Endothelial cell of umbilical vein (primary cell): ENCODE data around the gene DAPK2. TPM values are rescaled to one million over a fixed set of nuclear protein-coding genes. Genes with fewer than 3 reads are reported as not detected.

ENCODE experiments used
- BruUV-seq: library from RNA; stranded (reverse); fragments of 400-500 nt; replicated peaks from 2 replicates; lab custom pipeline; 2021; lab: Mats Ljungman, UMichigan
- CTCF ChIA-PET: fragments of 300-600, 350-600 bp; sonication (Branson Sonifier 250); formaldehyde crosslinking; loops from one replicate; lab custom pipeline; 2021; ENCODE audit warnings: antibody characterized with exemption, inconsistent platforms; lab: Charles Lee
- POLR2A ChIA-PET: fragments of 300-600, 350-600 bp; sonication (Branson Sonifier 250); formaldehyde crosslinking; loops from one replicate; lab custom pipeline; 2021; ENCODE audit warnings: antibody characterized with exemption, inconsistent platforms; lab: Charles Lee
- DNase-seq: peaks from one replicate; pipeline ENCODE4 v3.0.0-alpha.2; 2011; ENCODE audit warnings: low read depth, low spot score
- FAIRE-seq: peaks from 2 replicates; lab custom pipeline; 2011; peaks lifted over from hg19 to GRCh38; lab: Jason Lieb, UNC
- H2AFZ ChIP-seq: 2 replicates; pipeline ENCODE4 v1.6.0; 2012; ENCODE audit warnings: low read depth, low read length, control low read depth, inconsistent platforms
- H3K27ac ChIP-seq: 2 replicates; pipeline ENCODE4 v1.5.1; 2011; ENCODE audit warnings: low read depth, mild to moderate bottlenecking, control low read depth, low read length, moderate library complexity; ENCODE audit not compliant: insufficient read depth
- H3K27me3 ChIP-seq, 2 experiments: 2 replicates each; pipeline versions ENCODE4 v1.6.0 to v1.6.1; 2011; ENCODE audit warnings: low read length in 2 of 2, mixed read lengths in 1 of 2; ENCODE audit not compliant: control insufficient read depth in 2 of 2, insufficient read depth in 2 of 2
- H3K36me3 ChIP-seq, 2 experiments: 2 replicates in 1 of 2; 3 replicates in 1 of 2; pipeline ENCODE4 v1.5.1; 2011; ENCODE audit warnings: low read length in 2 of 2, mild to moderate bottlenecking in 1 of 2, moderate library complexity in 1 of 2; ENCODE audit not compliant: control insufficient read depth in 2 of 2, insufficient read depth in 2 of 2; ENCODE audit errors: extremely low read depth in 1 of 2
- H3K4me1 ChIP-seq: 3 replicates; pipeline ENCODE4 v1.5.1; 2011; ENCODE audit warnings: mild to moderate bottlenecking, low read length; ENCODE audit not compliant: control insufficient read depth, insufficient read depth; ENCODE audit errors: extremely low read depth
- H3K4me2 ChIP-seq: 2 replicates; pipeline ENCODE4 v1.6.1; 2011; ENCODE audit warnings: low read length, control low read depth, mixed read lengths; ENCODE audit not compliant: insufficient read depth
- H3K4me3 ChIP-seq, 3 experiments: fragments of 200-600 bp in 1 of 3; sonication (generic), shearing (Covaris generic) in 1 of 3; replicated peaks in 1 of 3; 2 replicates each; pipeline ENCODE4 v1.5.1; 2011 to 2016; ENCODE audit warnings: control low read depth in 3 of 3, low read length in 3 of 3, mild to moderate bottlenecking in 2 of 3, inconsistent platforms in 1 of 3, low read depth in 1 of 3, moderate library complexity in 1 of 3; ENCODE audit not compliant: insufficient read depth in 1 of 3
- H3K79me2 ChIP-seq: 2 replicates; pipeline ENCODE4 v1.6.0; 2012; ENCODE audit warnings: low read length, inconsistent platforms; ENCODE audit not compliant: control insufficient read depth, insufficient read depth
- H3K9ac ChIP-seq: replicated peaks from 2 replicates; pipeline ENCODE3; 2011; ENCODE audit warnings: low read length, control low read depth; ENCODE audit not compliant: insufficient read depth; ENCODE audit errors: extremely low read depth
- H3K9me1 ChIP-seq: replicated peaks from 3 replicates; pipeline ENCODE4 v1.6.0; 2011; ENCODE audit warnings: mild to moderate bottlenecking, low read length; ENCODE audit not compliant: control insufficient read depth, insufficient read depth; ENCODE audit errors: extremely low read depth
- H3K9me3 ChIP-seq: replicated peaks from 2 replicates; pipeline ENCODE4 v1.5.1; 2012; ENCODE audit warnings: low read length, inconsistent platforms; ENCODE audit not compliant: control insufficient read depth, insufficient read depth
- H4K20me1 ChIP-seq: replicated peaks from 2 replicates; pipeline ENCODE3; 2011; ENCODE audit warnings: mild to moderate bottlenecking, low read length; ENCODE audit not compliant: control insufficient read depth, insufficient read depth; ENCODE audit errors: extremely low read depth
- EZH2 ChIP-seq: IDR thresholded peaks from 2 replicates; pipeline ENCODE4 v1.6.1; 2012; ENCODE audit warnings: borderline replicate concordance, low read depth, mild to moderate bottlenecking, moderate library complexity, low read length, inconsistent platforms; ENCODE audit not compliant: severe bottlenecking
- FOS ChIP-seq: IDR thresholded peaks from 2 replicates; pipeline ENCODE4 v1.6.1; 2011; ENCODE audit warnings: mild to moderate bottlenecking, low read length, moderate library complexity, borderline replicate concordance; ENCODE audit not compliant: insufficient read depth
- GATA2 ChIP-seq: IDR thresholded peaks from 2 replicates; pipeline ENCODE4 v1.7.0; 2011; ENCODE audit warnings: low read depth, mild to moderate bottlenecking, moderate library complexity, mixed read lengths, low read length; ENCODE audit not compliant: insufficient read length, insufficient read depth
- JUN ChIP-seq: IDR thresholded peaks from 2 replicates; pipeline ENCODE4 v1.6.1; 2011; ENCODE audit warnings: borderline replicate concordance, low read depth; ENCODE audit not compliant: insufficient read length, insufficient read depth
- MYC ChIP-seq: IDR thresholded peaks from one replicate; pipeline ENCODE4 v1.6.1; 2011; ENCODE audit warnings: mild to moderate bottlenecking, low read depth, low read length
- POLR2A ChIP-seq: IDR thresholded peaks from 2 replicates; pipeline ENCODE4 v1.6.1; 2012; ENCODE audit warnings: low read depth, mild to moderate bottlenecking, control low read depth, low read length
- POLR2AphosphoS5 ChIP-seq: IDR thresholded peaks from 2 replicates; pipeline ENCODE4 v1.6.1; 2012; ENCODE audit warnings: low read depth, mild to moderate bottlenecking, control low read depth, low read length, moderate library complexity; ENCODE audit not compliant: insufficient read depth
- dilution Hi-C: fragments of 300-500 bp; cut with MboI; formaldehyde crosslinking; loops from one replicate; pipeline ENCODE4 v1.15.0; 2019; ENCODE audit warnings: low sequenced_read_pairs; ENCODE audit not compliant: extremely low pct_ligation_motif_present
- intact Hi-C: fragments of 100-400 bp; cut with micrococcal nuclease; formaldehyde crosslinking; loops from one replicate; pipeline ENCODE4 v1.10.0; 2022
- polyA plus RNA-seq, 4 experiments: library from polyadenylated mRNA; depleted of rRNA in 3 of 4; stranded (reverse) in 3 of 4; unstranded in 1 of 4; fragments of >200 nt; gene quantifications; 2 replicates each; pipeline versions ENCODE4 v1.2.1 to v1.2.3, GENCODE V29; 2011 to 2012; ENCODE audit warnings: missing spikeins in 1 of 4
- total RNA-seq: library from RNA; stranded (reverse); gene quantifications from 2 replicates; pipeline ENCODE4 v1.2.3, GENCODE V29; 2021
- TF ChIP-seq, protein P1 (sequence below), 2 donors: IDR thresholded peaks; 1 replicate in 1 of 2; 2 replicates in 1 of 2; pipeline ENCODE4 v1.5.1; 2011; ENCODE audit warnings: low read length in 2 of 2, mild to moderate bottlenecking in 2 of 2, moderate library complexity in 2 of 2, control low read depth in 1 of 2, inconsistent platforms in 1 of 2, low read depth in 1 of 2; ENCODE audit not compliant: insufficient read depth in 1 of 2; ENCODE audit errors: extremely low read depth in 1 of 2
- TF ChIP-seq, protein P2 (sequence below): IDR thresholded peaks from 2 replicates; pipeline ENCODE4 v1.6.1; 2011; ENCODE audit not compliant: insufficient read depth, insufficient read length

The DAPK2 gene
- total and polyA plus RNA-seq, 2 donors (not counting 3 experiments of a cell fraction or from before 2014, with no cell fraction given) = 2.8 to 6.7 TPM

DNA sequence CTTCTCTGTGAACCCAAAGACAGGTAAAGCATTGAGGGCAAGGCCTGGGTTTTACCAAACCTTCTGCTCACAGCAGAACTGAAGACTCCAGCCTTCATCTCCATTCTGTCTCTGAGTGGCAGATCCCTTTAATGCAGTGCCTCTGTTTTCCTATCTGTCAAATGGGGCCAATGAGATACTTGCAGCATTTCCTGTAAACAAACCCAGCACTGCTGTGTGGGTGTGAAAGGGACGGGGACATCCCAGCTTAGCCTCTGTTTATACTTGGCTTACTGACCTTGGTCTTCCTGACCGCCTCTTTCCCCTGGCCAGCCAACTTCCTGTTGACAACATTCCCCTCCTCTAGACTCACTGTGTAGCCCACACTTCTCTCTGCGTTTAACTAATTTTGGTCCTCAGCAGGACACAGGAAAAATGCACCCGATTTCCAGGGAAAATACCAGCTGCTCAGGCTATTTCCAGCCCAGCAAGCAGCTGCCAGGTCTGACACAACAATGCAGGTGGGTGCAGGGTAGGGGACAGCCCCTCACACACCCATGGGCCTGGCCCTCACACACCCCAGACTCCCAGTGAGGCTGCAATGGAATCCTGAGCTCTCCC lies 106.7 kb downstream of the DAPK2 start:
- peak; percentile 100 for FAIRE-seq
- CTCF ChIA-PET = interaction anchor here (0.8 to 1.7 kb wide), 4 partner anchors 102 to 188 kb away, joined by 3 to 5 read pairs (median 4); partner anchors contain the start of gene DAPK2
- Histone ChIP-seq H3K36me3 (no peaks in the 10 kb centered on the region), H3K79me2 (no peaks in the 10 kb centered on the region), H3K9ac (peak overlapping the region; percentile 22), H3K4me2 (peak overlapping the region; percentile 26), H3K27ac (peak overlapping the region; percentile 73), H3K4me3 (no peak overlapping the region), H4K20me1 (no peaks in the 10 kb centered on the region), H3K4me1 (peaks cover 38% of the 10 kb centered on the region), H2AFZ (peak overlapping the region; percentile 22), H3K27me3 (no peaks in the 10 kb centered on the region), H3K9me3 (no peaks in the 10 kb centered on the region), H3K9me1 (no peaks in the 10 kb centered on the region)
- peak; percentile 98 for DNase-seq
- no TSS peak for BruUV-seq
- POLR2A ChIA-PET = no interaction called here
- dilution Hi-C loops (no loop called here), intact Hi-C loops (loop anchor here (1.0 to 5.0 kb wide), 5 partner anchors 23 to 97 kb away; no protein-coding TSS in a partner anchor)
- TF ChIP-seq, protein P1, sequence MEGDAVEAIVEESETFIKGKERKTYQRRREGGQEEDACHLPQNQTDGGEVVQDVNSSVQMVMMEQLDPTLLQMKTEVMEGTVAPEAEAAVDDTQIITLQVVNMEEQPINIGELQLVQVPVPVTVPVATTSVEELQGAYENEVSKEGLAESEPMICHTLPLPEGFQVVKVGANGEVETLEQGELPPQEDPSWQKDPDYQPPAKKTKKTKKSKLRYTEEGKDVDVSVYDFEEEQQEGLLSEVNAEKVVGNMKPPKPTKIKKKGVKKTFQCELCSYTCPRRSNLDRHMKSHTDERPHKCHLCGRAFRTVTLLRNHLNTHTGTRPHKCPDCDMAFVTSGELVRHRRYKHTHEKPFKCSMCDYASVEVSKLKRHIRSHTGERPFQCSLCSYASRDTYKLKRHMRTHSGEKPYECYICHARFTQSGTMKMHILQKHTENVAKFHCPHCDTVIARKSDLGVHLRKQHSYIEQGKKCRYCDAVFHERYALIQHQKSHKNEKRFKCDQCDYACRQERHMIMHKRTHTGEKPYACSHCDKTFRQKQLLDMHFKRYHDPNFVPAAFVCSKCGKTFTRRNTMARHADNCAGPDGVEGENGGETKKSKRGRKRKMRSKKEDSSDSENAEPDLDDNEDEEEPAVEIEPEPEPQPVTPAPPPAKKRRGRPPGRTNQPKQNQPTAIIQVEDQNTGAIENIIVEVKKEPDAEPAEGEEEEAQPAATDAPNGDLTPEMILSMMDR (IDR thresholded peaks at IDR 0.05; ENCODE audit: extremely low read depth in 1 of 2, insufficient read depth in 1 of 2, low read depth in 1 of 2, low read length in 2 of 2) = no peak
- TF ChIP-seq, protein P2, sequence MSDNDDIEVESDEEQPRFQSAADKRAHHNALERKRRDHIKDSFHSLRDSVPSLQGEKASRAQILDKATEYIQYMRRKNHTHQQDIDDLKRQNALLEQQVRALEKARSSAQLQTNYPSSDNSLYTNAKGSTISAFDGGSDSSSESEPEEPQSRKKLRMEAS = no peak
- TF ChIP-seq FOS (peak; percentile 76), JUN (peak; percentile 69), POLR2AphosphoS5 (peak; percentile 91), MYC (peak; percentile 38), POLR2A (no peak), GATA2 (no peak), EZH2 (no peak)
